Subcutaneous abdominal adipose tissue (tissue), 5 donors: ENCODE measurements around the gene LDB1.
A peak's percentile ranks its signal among the peaks of the same experiment; 100 is the strongest.

ENCODE experiments used
- H3K27ac ChIP-seq: one replicate; pipeline ENCODE4 v1.7.0; 2013; ENCODE audit warnings: low read depth, mild to moderate bottlenecking, inconsistent platforms, low read length, moderate library complexity
- H3K27me3 ChIP-seq, 5 donors: one replicate each; pipeline ENCODE4 v1.7.0; 2013; ENCODE audit warnings: low read length in 5 of 5, inconsistent platforms in 1 of 5; ENCODE audit not compliant: control insufficient read depth in 5 of 5, insufficient read depth in 4 of 5
- H3K36me3 ChIP-seq, 5 donors: one replicate each; pipeline ENCODE4 v1.7.0; 2013; ENCODE audit warnings: low read length in 5 of 5; ENCODE audit not compliant: control insufficient read depth in 5 of 5, insufficient read depth in 5 of 5
- H3K4me1 ChIP-seq, 5 donors: one replicate each; pipeline ENCODE4 v1.7.0; 2013; ENCODE audit warnings: low read length in 5 of 5, mild to moderate bottlenecking in 3 of 5, moderate library complexity in 1 of 5; ENCODE audit not compliant: control insufficient read depth in 5 of 5, insufficient read depth in 5 of 5
- H3K4me3 ChIP-seq, 5 donors: one replicate each; pipeline ENCODE4 v1.7.0; 2013; ENCODE audit warnings: low read length in 5 of 5, low read depth in 1 of 5
- H3K9ac ChIP-seq, 5 donors: one replicate each; pipeline ENCODE4 v1.7.0; 2013; ENCODE audit warnings: low read length in 5 of 5, mild to moderate bottlenecking in 4 of 5, moderate library complexity in 3 of 5
- H3K9me3 ChIP-seq, 5 donors: one replicate each; pipeline ENCODE4 v1.7.0; 2013; ENCODE audit warnings: low read length in 5 of 5; ENCODE audit not compliant: control insufficient read depth in 5 of 5
- donor health status: healthy.
- donor health status: healthy.
- donor health status: healthy.
- donor health status: healthy.
- donor health status: healthy.

The LDB1 gene

GRCh38 chr10:102113261-102113955 lies 6.8 kb downstream of the LDB1 start:
- Histone ChIP-seq H3K9me3 (no peaks in the 10 kb centered on the region), H3K9ac (peak overlapping the region; percentile 9 to 84 (median 63)), H3K4me1 (peaks cover 17 to 60% (median 53%) of the 10 kb centered on the region in 5 donors), H3K36me3 (peaks cover 3 to 31% (median 31%) of the 10 kb centered on the region in 5 donors), H3K4me3 (peak overlapping the region; percentile 59 to 71 (median 64)), H3K27ac (no peak overlapping the region), H3K27me3 (no peaks in the 10 kb centered on the region)

- H3K36me3 ChIP-seq = peaks cover 3 to 41% (median 40%) of the 10 kb centered on the region in 5 donors
- H3K9ac ChIP-seq = peak overlapping the region in 1 of 5 donors; percentile 49
- no peaks in the 10 kb centered on the region for H3K9me3 ChIP-seq
- no peak overlapping the region for H3K27ac ChIP-seq
- H3K4me1 ChIP-seq = peaks cover 10 to 49% (median 42%) of the 10 kb centered on the region in 5 donors
- no peak overlapping the region for H3K4me3 ChIP-seq
- no peaks in the 10 kb centered on the region for H3K27me3 ChIP-seq
These were observed 7.9 kb downstream of the LDB1 start for GRCh38 chr10:102112210-102112817.

GRCh38 chr10:102111276-102111675 lies 8.9 kb downstream of the LDB1 start:
- Histone ChIP-seq H3K4me3 (no peak overlapping the region), H3K27me3 (no peaks in the 10 kb centered on the region), H3K4me1 (peaks cover 7 to 38% (median 32%) of the 10 kb centered on the region in 5 donors), H3K36me3 (peaks cover 3 to 49% (median 48%) of the 10 kb centered on the region in 5 donors), H3K9ac (no peak overlapping the region), H3K9me3 (no peaks in the 10 kb centered on the region), H3K27ac (no peak overlapping the region)

GRCh38 chr10:102109166-102110116 lies 10.7 kb downstream of the LDB1 start:
- Histone ChIP-seq H3K27me3 (no peaks in the 10 kb centered on the region), H3K4me3 (no peak overlapping the region), H3K9ac (peak overlapping the region in 1 of 5 donors; percentile 2), H3K36me3 (peaks cover 3 to 52% (median 49%) of the 10 kb centered on the region in 5 donors), H3K9me3 (no peaks in the 10 kb centered on the region), H3K4me1 (peaks cover 5 to 24% (median 19%) of the 10 kb centered on the region in 5 donors), H3K27ac (no peak overlapping the region)

- no peak overlapping the region for H3K27ac ChIP-seq
- peaks cover 3 to 52% (median 49%) of the 10 kb centered on the region in 5 donors for H3K36me3 ChIP-seq
- H3K9me3 ChIP-seq = no peaks in the 10 kb centered on the region
- H3K27me3 ChIP-seq = no peaks in the 10 kb centered on the region
- H3K9ac ChIP-seq = no peak overlapping the region
- H3K4me1 ChIP-seq = peaks cover 0 to 2% (median 0%) of the 10 kb centered on the region in 5 donors
- H3K4me3 ChIP-seq = no peak overlapping the region
These were observed 13.2 kb downstream of the LDB1 start for GRCh38 chr10:102106998-102107397.

- Histone ChIP-seq H3K36me3 (peaks cover 0 to 12% (median 8%) of the 10 kb centered on the region in 5 donors), H3K4me1 (peaks cover 0 to 2% (median 0%) of the 10 kb centered on the region in 5 donors), H3K27ac (no peak overlapping the region), H3K9me3 (no peaks in the 10 kb centered on the region), H3K4me3 (no peak overlapping the region), H3K27me3 (no peaks in the 10 kb centered on the region), H3K9ac (no peak overlapping the region)
These were observed 17.7 kb downstream of the LDB1 start for GRCh38 chr10:102102421-102102820.

GRCh38 chr10:102101152-102101551 lies 19.0 kb downstream of the LDB1 start:
- H3K4me3 ChIP-seq = no peak overlapping the region
- no peak overlapping the region for H3K9ac ChIP-seq
- peaks cover 0 to 2% (median 0%) of the 10 kb centered on the region in 5 donors for H3K36me3 ChIP-seq

GRCh38 chr10:102096449-102096848 lies 23.7 kb downstream of the LDB1 start:
- Histone ChIP-seq H3K36me3 (no peaks in the 10 kb centered on the region), H3K9ac (no peak overlapping the region), H3K9me3 (no peaks in the 10 kb centered on the region), H3K27ac (no peak overlapping the region), H3K4me3 (no peak overlapping the region), H3K27me3 (no peaks in the 10 kb centered on the region), H3K4me1 (no peaks in the 10 kb centered on the region)

More at GRCh38 chr10:102101152-102101551, 19.0 kb downstream of the LDB1 start:
- Histone ChIP-seq H3K4me1 (peaks cover 0 to 2% (median 0%) of the 10 kb centered on the region in 5 donors), H3K27me3 (no peaks in the 10 kb centered on the region), H3K9me3 (no peaks in the 10 kb centered on the region), H3K27ac (no peak overlapping the region)

GRCh38 chr10:102090772-102091171 lies 29.4 kb downstream of the LDB1 start:
- Histone ChIP-seq H3K27me3 (no peaks in the 10 kb centered on the region), H3K9ac (no peak overlapping the region), H3K36me3 (no peaks in the 10 kb centered on the region), H3K9me3 (no peaks in the 10 kb centered on the region), H3K27ac (no peak overlapping the region), H3K4me1 (no peaks in the 10 kb centered on the region), H3K4me3 (no peak overlapping the region)
